NCI-H345 treated with DMSO at 0.1 percent for 48 hours (cell line): ENCODE results near the gene SMU1.
A peak's percentile ranks its signal among the peaks of the same experiment; 100 is the strongest.
"Not testable (repeated sequence)": the region's sequence is repeated elsewhere in the genome, so short reads cannot be mapped to it uniquely, and the experiment has no call there.

ENCODE experiments used
- DNase-seq: peaks from one replicate; lab custom pipeline; 2025; ENCODE audit not compliant: unreplicated experiment; lab: John Stamatoyannopoulos, UW

Gene SMU1

GRCh38 chr9:33105959-33106358 is 29.5 kb upstream of the SMU1 start:
- no peak for DNase-seq

- DNase-seq = no peak
Measured at GRCh38 chr9:33105504-33105903, 29.0 kb upstream of the SMU1 start.

- DNase-seq = no peak
Measured at GRCh38 chr9:33104401-33104800, 27.9 kb upstream of the SMU1 start.

GRCh38 chr9:33103501-33104281 is 27.2 kb upstream of the SMU1 start:
- no peak for DNase-seq

GRCh38 chr9:33102551-33103210 is 26.2 kb upstream of the SMU1 start:
- DNase-seq = no peak

GRCh38 chr9:33101104-33101951 is 24.9 kb upstream of the SMU1 start:
- no peak for DNase-seq

GRCh38 chr9:33099754-33100153 is 23.3 kb upstream of the SMU1 start:
- no peak for DNase-seq

- DNase-seq = no peak
Measured at GRCh38 chr9:33097192-33097591, 20.7 kb upstream of the SMU1 start.

GRCh38 chr9:33092634-33093033 is 16.2 kb upstream of the SMU1 start:
- DNase-seq = no peak

GRCh38 chr9:33085672-33086071 is 9.2 kb upstream of the SMU1 start:
- not testable (repeated sequence) for DNase-seq

GRCh38 chr9:33082538-33083326 is 6.3 kb upstream of the SMU1 start:
- DNase-seq = no peak

GRCh38 chr9:33082128-33082527 is 5.7 kb upstream of the SMU1 start:
- DNase-seq = no peak

GRCh38 chr9:33081128-33081851 is 4.8 kb upstream of the SMU1 start:
- DNase-seq = peak; percentile 86

- DNase-seq = no peak
Measured at GRCh38 chr9:33080534-33080933, 4.1 kb upstream of the SMU1 start.

- no peak for DNase-seq
Measured at GRCh38 chr9:33068991-33069390, 7.5 kb downstream of the SMU1 start.

GRCh38 chr9:33065157-33066076 is 11.1 kb downstream of the SMU1 start:
- DNase-seq = no peak

- no peak for DNase-seq
Measured at GRCh38 chr9:33051144-33051543, 25.3 kb downstream of the SMU1 start.

- no peak for DNase-seq
Measured at GRCh38 chr9:33049680-33050361, 26.7 kb downstream of the SMU1 start.

GRCh38 chr9:33048054-33048465 is 28.4 kb downstream of the SMU1 start:
- DNase-seq = no peak
